GM10266 (cell line): Measurements from ENCODE around the gene DRD4.
"Not testable (repeated sequence)": the region's sequence is repeated elsewhere in the genome, so short reads cannot be mapped to it uniquely, and the experiment has no call there.

ENCODE experiments used
- DNase-seq: peaks from one replicate; pipeline ENCODE4 v3.0.0; 2012; ENCODE audit errors: extremely low spot score
- TF ChIP-seq, protein P1 (sequence below): IDR thresholded peaks from 2 replicates; pipeline ENCODE4 v1.5.1; 2012; ENCODE audit warnings: mild to moderate bottlenecking, low read depth; ENCODE audit not compliant: control insufficient read depth, insufficient read depth; ENCODE audit errors: missing control alignments

Gene DRD4

DNA sequence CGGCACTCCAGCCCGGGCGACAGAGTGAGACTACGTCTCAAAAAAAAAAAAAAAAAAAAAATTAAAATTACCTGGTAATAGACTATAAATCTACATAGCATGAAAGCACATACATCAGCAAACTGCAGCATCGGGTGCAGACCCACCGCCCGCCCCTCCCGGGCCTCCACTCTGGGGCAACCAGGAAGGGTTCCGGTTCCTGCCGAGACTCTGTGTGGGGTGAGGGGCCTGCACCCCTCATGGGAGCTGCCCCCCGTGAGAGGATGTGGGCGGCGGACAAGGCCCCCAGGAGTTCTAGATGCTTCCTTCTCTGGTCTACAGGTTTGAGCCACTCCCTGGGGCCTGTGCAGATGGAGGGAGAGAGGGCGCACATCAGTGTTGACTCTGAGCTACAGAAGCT, 9.1 kb downstream of the DRD4 start:
- TF ChIP-seq, protein P1, sequence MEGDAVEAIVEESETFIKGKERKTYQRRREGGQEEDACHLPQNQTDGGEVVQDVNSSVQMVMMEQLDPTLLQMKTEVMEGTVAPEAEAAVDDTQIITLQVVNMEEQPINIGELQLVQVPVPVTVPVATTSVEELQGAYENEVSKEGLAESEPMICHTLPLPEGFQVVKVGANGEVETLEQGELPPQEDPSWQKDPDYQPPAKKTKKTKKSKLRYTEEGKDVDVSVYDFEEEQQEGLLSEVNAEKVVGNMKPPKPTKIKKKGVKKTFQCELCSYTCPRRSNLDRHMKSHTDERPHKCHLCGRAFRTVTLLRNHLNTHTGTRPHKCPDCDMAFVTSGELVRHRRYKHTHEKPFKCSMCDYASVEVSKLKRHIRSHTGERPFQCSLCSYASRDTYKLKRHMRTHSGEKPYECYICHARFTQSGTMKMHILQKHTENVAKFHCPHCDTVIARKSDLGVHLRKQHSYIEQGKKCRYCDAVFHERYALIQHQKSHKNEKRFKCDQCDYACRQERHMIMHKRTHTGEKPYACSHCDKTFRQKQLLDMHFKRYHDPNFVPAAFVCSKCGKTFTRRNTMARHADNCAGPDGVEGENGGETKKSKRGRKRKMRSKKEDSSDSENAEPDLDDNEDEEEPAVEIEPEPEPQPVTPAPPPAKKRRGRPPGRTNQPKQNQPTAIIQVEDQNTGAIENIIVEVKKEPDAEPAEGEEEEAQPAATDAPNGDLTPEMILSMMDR: no peak
- DNase-seq: no peak

- not testable (repeated sequence) for DNase-seq
These were observed 10.6 kb downstream of the DRD4 start for GRCh38 chr11:647672-648158.

- no peak for DNase-seq
- TF ChIP-seq, protein P1: no peak
These were observed 13.4 kb downstream of the DRD4 start for GRCh38 chr11:650482-650881.

DNA sequence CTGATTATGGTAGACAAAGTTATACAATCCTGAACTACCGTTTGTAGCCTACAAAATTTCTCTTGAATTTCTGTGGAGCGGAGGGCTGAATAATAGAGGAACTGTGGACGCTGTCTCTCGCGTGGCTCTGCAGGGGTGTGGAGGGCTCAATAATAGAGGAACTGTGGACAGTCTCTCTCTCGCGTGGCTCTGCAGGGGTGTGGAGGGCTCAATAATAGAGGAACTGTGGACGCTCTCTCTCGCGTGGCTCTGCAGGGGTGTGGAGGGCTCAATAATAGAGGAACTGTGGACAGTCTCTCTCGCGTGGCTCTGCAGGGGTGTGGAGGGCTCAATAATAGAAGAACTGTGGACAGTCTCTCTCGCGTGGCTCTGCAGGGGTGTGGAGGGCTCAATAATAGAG, 16.1 kb downstream of the DRD4 start:
- DNase-seq: not testable (repeated sequence)

DNA sequence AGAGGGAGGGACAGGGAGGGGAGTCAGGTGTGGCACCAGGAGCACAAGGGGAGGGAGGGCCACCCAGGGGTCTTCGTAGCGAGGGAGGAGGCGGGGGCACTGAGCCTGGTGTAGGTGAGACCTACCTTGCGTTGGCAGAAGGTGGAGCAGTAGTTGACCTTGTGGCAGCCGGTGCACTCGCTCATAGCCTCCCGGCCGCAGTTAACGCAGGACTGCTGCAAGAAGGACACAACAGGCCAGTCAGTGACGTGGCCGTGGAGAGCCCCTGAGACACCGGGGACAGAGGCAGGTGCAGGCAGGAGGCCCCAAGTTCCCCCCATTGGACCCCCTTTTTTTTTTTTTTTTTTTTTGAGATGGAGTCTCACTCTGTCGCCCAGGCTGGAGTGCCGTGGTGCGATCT, 16.8 kb downstream of the DRD4 start:
- DNase-seq: no peak

GRCh38 chr11:654444-654843, 17.4 kb downstream of the DRD4 start:
- not testable (repeated sequence) for DNase-seq

More for the DNA sequence above, 16.8 kb downstream of the DRD4 start:
- TF ChIP-seq, protein P1: no peak

GRCh38 chr11:655036-655726, 18.1 kb downstream of the DRD4 start:
- TF ChIP-seq, protein P1: no peak
- no peak for DNase-seq

GRCh38 chr11:656426-656825, 19.4 kb downstream of the DRD4 start:
- no peak for DNase-seq
- TF ChIP-seq, protein P1: no peak

GRCh38 chr11:656866-657265, 19.8 kb downstream of the DRD4 start:
- DNase-seq: no peak
- TF ChIP-seq, protein P1: no peak
